SK-N-SH (cell line): Measurements from ENCODE around the gene SLC25A29. TPM values are rescaled to one million over a fixed set of nuclear protein-coding genes. Genes with fewer than 3 reads are reported as not detected.
A peak's percentile ranks its signal among the peaks of the same experiment; 100 is the strongest.

Source experiments
- CTCF ChIA-PET: fragments of 300-600, 350-600 bp; formaldehyde crosslinking; extraction: SDS; loops from one replicate; lab custom pipeline; 2021; lab: Yijun Ruan, JAX
- POLR2A ChIA-PET: fragments of 350-600 bp; sonication (Branson Sonifier 250); formaldehyde crosslinking; extraction: SDS; loops from one replicate; lab custom pipeline; 2020; ENCODE audit warnings: antibody characterized with exemption, inconsistent platforms; lab: Yijun Ruan, JAX
- DNase-seq: peaks from one replicate; pipeline ENCODE4 v3.0.0; 2012
- H2AFZ ChIP-seq: fragments of 200-600 bp; sonication (generic); 2 replicates; pipeline ENCODE4 v1.8.1; 2016; ENCODE audit warnings: antibody characterized with exemption, mild to moderate bottlenecking, low read depth
- H3F3A ChIP-seq: fragments of 200-600 bp; sonication (generic); replicated peaks from 2 replicates; pipeline ENCODE3; 2016; ENCODE audit warnings: antibody characterized with exemption, mild to moderate bottlenecking; ENCODE audit not compliant: insufficient read depth
- H3K27ac ChIP-seq, 2 experiments: fragments of 200-500 bp in 1 of 2; fragments of 200-600 bp in 1 of 2; sonication (Bioruptor generic) in 1 of 2; sonication (generic), shearing (Covaris generic) in 1 of 2; 2 replicates each; pipeline versions ENCODE4 v1.5.1 to v1.6.1; 2014 to 2016; ENCODE audit warnings: low read depth in 2 of 2, inconsistent platforms in 1 of 2, low read length in 1 of 2, mild to moderate bottlenecking in 1 of 2, mixed read lengths in 1 of 2
- H3K27me3 ChIP-seq: fragments of 200-600 bp; sonication (generic), shearing (Covaris generic); 2 replicates; pipeline ENCODE4 v1.6.1; 2016; ENCODE audit warnings: mixed run types; ENCODE audit not compliant: insufficient read depth
- H3K36me3 ChIP-seq, 2 experiments: fragments of 200-500 bp in 1 of 2; fragments of 200-600 bp in 1 of 2; sonication (Bioruptor generic) in 1 of 2; sonication (generic) in 1 of 2; replicated peaks in 1 of 2; 2 replicates each; pipeline versions ENCODE3 to v1.5.1; 2014 to 2016; ENCODE audit warnings: low read length in 1 of 2, mild to moderate bottlenecking in 1 of 2; ENCODE audit not compliant: insufficient read depth in 2 of 2, control insufficient read depth in 1 of 2
- H3K4me1 ChIP-seq, 2 experiments: fragments of 200-500 bp in 1 of 2; fragments of 200-600 bp in 1 of 2; sonication (Bioruptor generic) in 1 of 2; sonication (generic), shearing (Covaris generic) in 1 of 2; 2 replicates each; pipeline versions ENCODE4 v1.5.1 to v1.6.1; 2014 to 2016; ENCODE audit warnings: low read depth in 1 of 2, low read length in 1 of 2, mixed run types in 1 of 2; ENCODE audit not compliant: insufficient read depth in 2 of 2, control insufficient read depth in 1 of 2
- H3K4me2 ChIP-seq: fragments of 200-600 bp; sonication (generic), shearing (Covaris generic); 2 replicates; pipeline ENCODE4 v1.6.1; 2017; ENCODE audit warnings: mixed run types
- H3K4me3 ChIP-seq, 2 experiments: fragments of 200-500 bp in 1 of 2; fragments of 200-600 bp in 1 of 2; sonication (Bioruptor generic) in 1 of 2; sonication (generic), shearing (Covaris generic) in 1 of 2; 2 replicates each; pipeline versions ENCODE4 v1.5.1 to v1.8.1; 2014 to 2016; ENCODE audit warnings: low read depth in 2 of 2, inconsistent platforms in 1 of 2, low read length in 1 of 2, mild to moderate bottlenecking in 1 of 2, mixed read lengths in 1 of 2, moderate library complexity in 1 of 2
- H3K79me2 ChIP-seq: fragments of 200-600 bp; sonication (generic); 2 replicates; pipeline ENCODE4 v1.8.1; 2017; ENCODE audit warnings: mild to moderate bottlenecking; ENCODE audit not compliant: insufficient read depth
- H3K9ac ChIP-seq: fragments of 200-600 bp; sonication (generic); 2 replicates; pipeline ENCODE4 v1.6.1; 2017; ENCODE audit warnings: mixed run types
- H3K9me2 ChIP-seq: fragments of 200-600 bp; sonication (generic); 2 replicates; pipeline ENCODE4 v1.6.1; 2017; ENCODE audit warnings: mixed run types
- H3K9me3 ChIP-seq: fragments of 200-600 bp; sonication (generic); 2 replicates; pipeline ENCODE4 v1.6.1; 2017; ENCODE audit warnings: mixed run types, mild to moderate bottlenecking, moderate library complexity
- H4K20me1 ChIP-seq: fragments of 200-600 bp; sonication (generic); 2 replicates; pipeline ENCODE4 v1.6.1; 2017; ENCODE audit warnings: mild to moderate bottlenecking, mixed run types; ENCODE audit not compliant: insufficient read depth
- ELF1 ChIP-seq: IDR thresholded peaks from 2 replicates; pipeline ENCODE4 v1.4.0; 2012
- IRF3 ChIP-seq: fragments of 150-350 bp; IDR thresholded peaks from 2 replicates; pipeline ENCODE4 v1.6.1; 2016; ENCODE audit warnings: mild to moderate bottlenecking, low read depth, low read length
- NFIC ChIP-seq: IDR thresholded peaks from 2 replicates; pipeline ENCODE4 v1.4.0; 2012; ENCODE audit warnings: borderline replicate concordance
- PBX3 ChIP-seq: IDR thresholded peaks from 2 replicates; pipeline ENCODE4; 2012
- USF2 ChIP-seq: fragments of 150-350 bp; IDR thresholded peaks from 2 replicates; pipeline ENCODE4 v1.6.1; 2017; ENCODE audit warnings: antibody characterized with exemption, low read length, low read depth, borderline replicate concordance
- WGBS: methylation state at CpG from one replicate; pipeline ENCODE4 v1.1.6; 2017; ENCODE audit warnings: low lambda C conversion rate; 5-methylcytosine and 5-hydroxymethylcytosine counted together
- polyA plus RNA-seq, 3 experiments: library from polyadenylated mRNA; depleted of rRNA; stranded (reverse); fragments of >200 nt; gene quantifications; 2 replicates each; pipeline ENCODE4 v1.2.3, GENCODE V29; 2012

The SLC25A29 gene
- polyA plus RNA-seq, 1 of the 3 experiments (the other 2 are of a cell fraction): 66.9 TPM

- H3K4me2 ChIP-seq: no peak overlapping the region
- no peak overlapping the region for H3K27ac ChIP-seq
- H3F3A ChIP-seq: no peaks in the 10 kb centered on the region
- peaks cover 0 to 18% of the 10 kb centered on the region in 2 experiments; a peak in 1 of 4 replicates for H3K4me1 ChIP-seq
- ChIA-PET CTCF (interaction anchor here (1.2 to 3.7 kb wide), 2 partner anchors 9 kb away, joined by 3 to 40 read pairs; no protein-coding TSS in a partner anchor), POLR2A (no interaction called here)
- 92% methylated on average over 11 of the region's 14 CpGs for WGBS
- H2AFZ ChIP-seq: no peak overlapping the region
- H3K27me3 ChIP-seq: no peaks in the 10 kb centered on the region
- no peaks in the 10 kb centered on the region for H3K9me3 ChIP-seq
- peaks cover 8% of the 10 kb centered on the region; the same call in 1 of the 2 replicates for H4K20me1 ChIP-seq
- H3K9ac ChIP-seq: no peak overlapping the region
- H3K4me3 ChIP-seq: no peak overlapping the region
- TF ChIP-seq PBX3 (no peak), ELF1 (no peak), USF2 (no peak)
- H3K9me2 ChIP-seq: no peaks in the 10 kb centered on the region
- DNase-seq: peak; percentile 17
- no peaks in the 10 kb centered on the region; the same call in 1 of the 2 replicates for H3K79me2 ChIP-seq
- H3K36me3 ChIP-seq: peaks cover 0 to 18% of the 10 kb centered on the region in 2 experiments
Measured at GRCh38 chr14:100293497-100294212, 12.6 kb downstream of the SLC25A29 start.

GRCh38 chr14:100292776-100293461 is 13.3 kb downstream of the SLC25A29 start:
- WGBS: 96% methylated on average over 21 of the region's 42 CpGs
- CTCF ChIA-PET: interaction anchor here (1.1 to 3.1 kb wide), 2 partner anchors 10 to 85 kb away, joined by 4 to 11 read pairs; no protein-coding TSS in a partner anchor

More at GRCh38 chr14:100292776-100293461, 13.3 kb downstream of the SLC25A29 start:
- peak; percentile 17 for DNase-seq
- H3K9me2 ChIP-seq: no peaks in the 10 kb centered on the region
- no peak overlapping the region for H3K4me3 ChIP-seq
- peaks cover 0 to 21% of the 10 kb centered on the region in 2 experiments; a peak in 1 of 4 replicates for H3K4me1 ChIP-seq
- H3K36me3 ChIP-seq: peaks cover 0 to 18% of the 10 kb centered on the region in 2 experiments
- no peaks in the 10 kb centered on the region for H3K9me3 ChIP-seq
- no peak overlapping the region for H3K4me2 ChIP-seq
- peaks cover 8% of the 10 kb centered on the region; the same call in 1 of the 2 replicates for H4K20me1 ChIP-seq
- H3F3A ChIP-seq: no peaks in the 10 kb centered on the region
- POLR2A ChIA-PET: no interaction called here
- no peak overlapping the region for H3K9ac ChIP-seq
- H3K27ac ChIP-seq: no peak overlapping the region
- no peak overlapping the region for H2AFZ ChIP-seq
- no peaks in the 10 kb centered on the region; the same call in 1 of the 2 replicates for H3K79me2 ChIP-seq
- TF ChIP-seq NFIC (no peak), IRF3 (no peak)
- no peaks in the 10 kb centered on the region for H3K27me3 ChIP-seq
